ENCODE results near the gene ANKH.
A peak's percentile ranks its signal among the peaks of the same experiment; 100 is the strongest.
"Not testable (repeated sequence)": the region's sequence is repeated elsewhere in the genome, so short reads cannot be mapped to it uniquely, and the experiment has no call there.

ANKH gene

GRCh38 chr5:14882658-14883580 is 11.3 kb upstream of the ANKH start:
- DNase-seq, result no peak

DNA sequence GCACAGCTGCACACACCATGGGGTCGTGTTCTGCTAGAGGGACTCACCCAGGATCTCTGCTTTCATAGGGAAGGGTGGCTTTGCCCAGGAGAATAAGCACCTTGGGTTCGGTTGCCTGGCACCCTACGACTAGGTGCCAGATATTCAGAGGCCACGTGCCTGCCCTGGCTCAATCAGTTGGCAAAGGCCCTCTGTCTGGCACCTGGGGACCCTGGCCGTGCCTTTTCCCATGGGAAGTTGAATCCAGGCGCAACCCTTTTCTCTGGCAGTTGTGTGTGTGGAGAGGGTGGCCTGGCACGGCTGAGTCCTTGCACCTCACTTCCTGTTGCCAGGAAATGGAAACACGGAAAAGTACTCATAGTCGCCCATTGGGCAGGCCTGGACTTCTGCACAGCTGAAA is 10.2 kb upstream of the ANKH start:
- DNase-seq, result no peak

DNA sequence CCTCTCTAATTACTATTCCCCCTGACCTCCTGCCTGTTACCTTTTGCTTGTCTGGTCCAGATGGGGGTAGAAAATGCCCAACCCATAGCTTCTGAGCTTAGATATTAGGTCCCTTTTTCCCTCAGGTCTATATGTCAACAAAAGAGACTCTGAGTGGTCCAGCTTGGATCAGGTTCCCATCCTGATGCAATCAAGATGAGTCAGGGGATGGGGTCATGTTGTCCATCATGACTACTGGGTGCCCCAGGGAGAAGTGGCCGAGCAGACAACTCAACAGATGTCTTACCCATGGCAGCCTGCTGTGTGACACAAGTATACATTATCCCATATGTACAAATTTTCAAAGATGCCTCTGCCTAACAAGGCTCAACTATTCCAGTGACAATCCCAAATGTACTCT is 9.1 kb upstream of the ANKH start:
- DNase-seq, result no peak

DNA sequence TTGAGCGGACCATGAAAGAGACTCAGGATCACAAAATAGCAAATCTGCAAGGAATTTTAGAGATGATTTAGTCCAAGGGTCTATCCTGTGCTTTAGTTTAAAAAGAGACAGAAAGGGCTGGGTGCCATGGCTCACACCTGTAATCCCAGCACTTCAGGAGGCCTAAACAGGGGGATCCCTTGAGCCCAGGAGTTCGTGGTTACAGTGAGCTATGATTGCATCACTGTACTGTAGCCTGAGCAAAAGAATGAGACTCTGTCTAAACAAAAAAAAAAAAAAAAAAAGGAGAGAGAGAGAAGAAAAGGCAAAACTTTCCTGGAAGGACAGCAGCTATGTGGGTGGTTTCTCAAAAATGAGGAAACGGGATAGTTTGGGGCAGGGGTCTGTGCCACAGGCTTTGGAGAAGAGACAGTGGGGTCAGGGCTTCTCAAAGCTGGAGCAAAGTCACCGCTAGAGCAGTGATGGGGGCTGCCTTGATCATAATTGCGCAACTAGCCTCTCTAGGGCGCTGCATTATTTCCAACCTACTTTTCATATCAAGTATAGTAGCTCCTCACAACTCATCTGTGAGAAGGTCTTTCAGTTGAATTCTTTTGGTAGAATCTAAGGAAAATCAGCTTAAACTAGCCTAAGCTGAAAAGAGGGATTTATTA is 8.5 kb upstream of the ANKH start:
- DNase-seq, result no peak

DNA sequence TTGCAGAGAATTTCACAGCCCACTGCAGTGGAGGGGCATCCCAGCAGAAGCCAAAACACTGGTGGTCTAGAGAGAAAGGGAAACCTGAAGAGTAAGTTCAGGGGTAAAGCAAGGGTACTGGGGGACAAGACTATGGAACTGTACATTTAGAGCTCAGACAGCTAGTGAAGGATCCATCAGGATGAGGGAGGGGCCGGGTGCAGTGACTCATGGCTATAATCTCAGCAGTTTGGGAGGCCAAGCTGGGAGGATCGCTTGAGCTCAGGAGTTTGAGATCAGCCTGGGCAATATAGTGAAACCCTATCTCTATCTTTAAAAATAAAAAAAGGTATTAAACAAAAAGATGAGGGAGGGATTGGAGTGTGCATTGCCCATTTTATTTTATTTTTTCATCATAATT is 7.8 kb upstream of the ANKH start:
- no peak for DNase-seq

- DNase-seq, result not testable (repeated sequence)
Observed at GRCh38 chr5:14878192-14878591, 6.6 kb upstream of the ANKH start.

DNA sequence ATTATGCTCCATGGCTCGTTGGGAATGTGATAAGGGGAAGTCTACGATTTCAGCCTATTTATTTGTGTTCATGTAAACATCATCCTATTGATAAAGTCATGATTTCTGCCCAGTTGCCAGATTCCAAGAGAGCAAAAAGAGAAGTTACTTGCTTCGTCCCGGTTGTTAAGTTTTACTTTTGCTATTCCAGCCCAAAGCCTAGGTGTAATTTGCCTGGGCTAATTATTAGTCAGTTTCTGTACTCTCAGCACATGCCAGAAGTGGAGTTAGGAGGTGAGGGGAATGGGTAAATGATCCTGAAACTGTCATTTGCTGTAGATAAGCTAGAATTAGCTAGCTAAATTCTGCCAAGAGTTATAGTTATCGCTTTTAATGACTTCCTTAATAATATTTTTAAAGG is 4.5 kb upstream of the ANKH start:
- DNase-seq, result no peak

- no peak for DNase-seq
Observed at GRCh38 chr5:14873790-14874189, 2.2 kb upstream of the ANKH start.

DNA sequence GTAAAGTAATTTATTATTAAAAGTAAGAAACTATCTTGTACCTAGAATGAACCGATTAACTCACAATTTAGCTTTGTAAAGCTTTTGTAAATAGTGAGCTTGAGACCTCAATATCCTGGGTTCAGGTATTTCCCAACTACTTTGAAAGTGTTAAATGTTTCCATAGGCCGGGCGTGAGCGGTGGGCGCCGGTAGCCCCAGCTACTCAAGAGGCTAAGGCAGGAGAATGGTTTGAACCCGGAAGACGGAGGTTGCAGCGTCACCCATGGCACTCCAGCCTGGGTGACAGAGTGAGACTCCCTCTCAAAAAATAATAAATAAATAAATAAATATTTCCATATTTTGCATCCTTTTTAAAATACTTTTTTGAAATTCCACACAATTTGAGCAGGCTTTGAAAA is 1.5 kb upstream of the ANKH start:
- no peak for DNase-seq

GRCh38 chr5:14872070-14872989 is 752 bp upstream of the ANKH start:
- peak; percentile 54 for DNase-seq

DNA sequence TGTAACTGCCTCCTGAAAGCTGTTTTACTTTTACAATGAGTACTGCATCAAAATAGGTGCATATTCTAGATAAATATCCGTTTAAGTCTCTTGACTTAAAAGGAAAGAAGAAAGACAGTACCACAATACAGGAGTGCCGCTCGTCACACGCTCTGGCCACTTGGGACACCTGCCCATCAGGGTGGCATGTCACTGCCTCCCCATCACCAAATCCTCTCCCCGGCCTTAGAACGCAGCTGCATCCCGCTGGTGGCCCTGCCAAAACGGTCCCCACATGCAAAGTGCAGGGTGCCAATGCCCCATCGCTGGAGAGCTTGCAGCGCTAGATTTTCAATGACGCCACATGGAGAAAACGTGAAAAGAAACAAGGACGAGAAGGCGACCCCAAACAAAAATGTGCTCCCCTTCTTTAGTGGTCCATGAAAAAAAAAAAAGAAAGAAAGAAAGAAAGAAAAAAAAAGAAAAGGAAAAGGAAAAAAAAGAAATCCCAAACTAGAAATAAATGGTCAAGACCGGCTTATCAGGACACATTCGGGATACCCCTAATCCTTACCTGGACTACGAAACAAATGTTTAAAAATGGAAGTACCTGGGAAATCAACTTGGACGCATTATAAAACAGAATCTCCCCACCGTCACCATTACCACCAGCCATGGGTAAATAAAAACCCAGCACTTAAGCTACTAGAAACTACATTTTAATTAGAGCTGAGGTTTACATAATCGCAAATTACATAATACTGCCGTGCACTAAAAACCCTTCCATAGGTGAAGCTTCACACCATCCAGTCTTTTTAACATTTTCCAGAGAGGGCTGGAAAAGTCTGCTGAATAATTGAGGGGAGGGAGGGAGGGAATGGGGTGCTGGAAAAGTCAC is 1.0 kb downstream of the ANKH start:
- DNase-seq, result peak; percentile 9

DNA sequence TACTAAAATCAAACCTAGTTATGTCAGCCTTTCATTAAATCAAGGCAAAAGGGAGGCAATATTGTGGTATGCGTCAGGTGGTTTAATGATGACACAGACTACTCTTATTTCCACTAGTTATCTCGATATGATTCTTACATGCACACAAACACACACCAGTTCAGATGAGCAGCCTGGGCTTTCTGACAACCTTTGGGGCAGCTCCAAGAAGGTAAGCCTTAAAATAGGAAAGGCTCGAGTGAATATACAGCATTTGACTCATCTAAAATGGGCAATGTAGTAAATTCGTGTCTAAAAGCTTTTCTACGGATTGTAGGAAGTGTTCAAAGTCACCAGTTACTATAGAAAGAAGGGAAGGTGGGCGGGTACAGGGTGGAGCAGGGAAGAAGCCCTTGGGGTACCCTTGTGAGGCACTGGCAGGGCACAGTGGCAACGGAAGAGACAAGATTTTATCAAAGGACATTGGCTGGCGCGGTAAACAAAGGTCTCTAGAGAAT is 1.9 kb downstream of the ANKH start:
- no peak for DNase-seq

DNA sequence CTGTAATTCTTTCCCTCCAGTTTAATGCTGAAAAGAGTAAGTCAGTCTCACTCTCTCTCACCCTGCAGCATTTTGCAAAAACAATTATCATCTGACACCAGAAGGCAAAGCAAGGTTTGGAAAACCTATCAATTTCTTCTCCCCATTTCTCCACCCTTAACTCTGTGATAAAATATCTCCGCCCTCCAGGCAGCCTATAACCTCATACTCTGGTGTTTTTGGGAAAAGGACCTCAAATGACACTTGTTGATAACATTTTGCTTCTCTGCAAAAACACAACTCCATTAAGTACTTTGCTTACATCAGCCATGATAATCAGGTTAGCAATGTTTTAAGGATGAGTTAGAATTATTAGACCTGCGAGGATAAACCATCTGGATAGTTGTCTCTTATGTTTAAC is 2.3 kb downstream of the ANKH start:
- DNase-seq, result no peak

- DNase-seq, result no peak
Observed at GRCh38 chr5:14868771-14869170, 2.8 kb downstream of the ANKH start.

- DNase-seq, result no peak
Observed at GRCh38 chr5:14864181-14864812, 7.3 kb downstream of the ANKH start.

DNA sequence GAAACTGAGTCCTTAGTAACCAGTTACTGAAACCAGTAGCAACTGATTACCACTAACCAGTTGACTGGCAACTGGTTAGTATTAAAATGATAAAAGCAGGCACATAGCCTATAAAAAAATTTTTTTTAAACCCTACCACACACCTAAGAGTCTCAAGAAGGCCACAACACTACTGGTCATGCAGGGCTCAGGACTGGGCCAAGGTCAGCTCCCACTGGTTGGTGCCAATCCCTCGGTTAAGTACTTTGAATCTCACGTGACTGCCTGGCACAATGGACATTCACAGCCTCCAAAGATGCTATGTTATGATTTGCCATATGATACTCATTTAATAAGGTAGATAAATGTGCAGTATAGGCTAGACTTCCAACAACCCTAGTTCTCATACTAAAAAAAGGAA is 8.5 kb downstream of the ANKH start:
- no peak for DNase-seq

DNA sequence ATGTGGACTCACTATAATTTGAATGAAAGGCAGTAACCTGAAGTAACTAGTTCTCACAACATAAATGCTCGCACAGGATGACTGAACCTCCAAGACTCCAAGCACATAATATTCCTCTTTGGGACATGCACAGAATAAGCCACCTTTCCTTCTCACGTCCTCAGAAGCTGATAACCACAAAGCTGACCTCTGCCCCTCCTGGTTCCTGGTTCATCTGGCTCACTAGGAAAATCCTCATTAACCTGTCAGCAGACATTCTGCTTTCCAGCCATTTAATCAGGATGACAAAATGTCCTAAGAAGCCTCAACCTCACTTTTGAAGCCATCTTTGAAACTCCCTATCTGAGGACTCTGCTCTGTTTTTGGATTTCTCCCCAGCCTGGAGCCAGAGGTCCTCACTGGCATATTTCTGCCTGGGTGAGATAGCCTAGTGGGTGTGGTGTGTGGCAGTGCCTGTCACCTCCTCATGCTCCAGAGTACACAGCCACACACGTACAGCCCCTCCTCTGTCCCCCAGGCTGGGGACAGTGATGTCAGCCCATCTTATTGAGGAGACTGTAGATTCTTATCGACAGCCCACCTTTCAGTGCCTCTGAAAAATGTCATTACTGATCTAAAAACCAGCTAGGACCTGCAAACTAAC is 10.3 kb downstream of the ANKH start:
- DNase-seq, result no peak

GRCh38 chr5:14859980-14860379 is 11.6 kb downstream of the ANKH start:
- no peak for DNase-seq

- no peak for DNase-seq
Observed at GRCh38 chr5:14859150-14859549, 12.4 kb downstream of the ANKH start.

DNA sequence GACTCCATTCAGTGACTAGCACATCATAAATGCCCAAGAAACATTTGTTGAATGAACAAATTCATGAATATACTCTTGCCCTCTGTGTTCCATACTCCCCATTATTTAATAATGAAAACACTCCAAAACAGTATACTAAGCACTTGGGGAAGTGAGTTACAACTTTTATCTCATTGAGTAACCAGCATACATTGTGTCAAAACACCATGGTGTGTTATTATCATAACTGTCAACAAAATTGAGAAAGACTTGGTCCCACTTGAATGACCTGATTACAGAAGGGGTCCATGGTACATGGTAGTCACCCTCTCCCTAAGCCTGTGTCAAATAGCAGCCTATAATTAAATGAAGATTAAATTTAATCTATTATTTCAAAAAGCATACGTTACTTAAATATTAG is 16.2 kb downstream of the ANKH start:
- no peak for DNase-seq

DNA sequence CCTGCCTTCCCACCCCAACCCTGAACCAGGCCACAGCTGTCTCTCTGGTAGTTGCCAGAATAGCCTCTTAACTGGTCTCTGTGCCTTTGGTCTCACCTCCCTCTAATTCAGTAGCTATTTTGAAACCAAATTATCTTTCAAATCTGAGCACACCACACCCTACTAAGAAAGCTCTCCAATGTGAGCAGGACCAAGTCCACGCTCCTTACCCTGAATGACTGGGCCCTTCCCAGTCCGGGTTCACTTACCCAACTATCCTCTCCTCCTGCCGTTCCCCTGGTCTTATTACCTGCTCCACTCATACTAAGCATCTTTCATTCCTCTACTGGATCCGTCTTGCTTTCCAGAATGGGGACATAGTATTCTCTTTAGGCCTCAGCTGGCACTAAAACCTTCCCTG is 16.8 kb downstream of the ANKH start:
- DNase-seq, result no peak

Data from effector CD4-positive, alpha-beta T cell (primary cell).